HL-60 (cell line): Measurements from ENCODE around the gene SMIM3.

Experiments
- CTCF ChIP-seq: IDR thresholded peaks from one replicate; pipeline ENCODE4 v1.5.1; 2011; ENCODE audit warnings: low read length, control low read depth, inconsistent platforms; ENCODE audit not compliant: insufficient read depth
- GABPA ChIP-seq: IDR thresholded peaks from 2 replicates; pipeline ENCODE4 v1.6.1; 2012; ENCODE audit warnings: low read depth
- POLR2AphosphoS5 ChIP-seq: IDR thresholded peaks from 2 replicates; pipeline ENCODE4 v1.6.1; 2012; ENCODE audit warnings: low read depth
- REST ChIP-seq: IDR thresholded peaks from 2 replicates; pipeline ENCODE4 v1.6.1; 2012; ENCODE audit warnings: low read depth; ENCODE audit not compliant: insufficient replicate concordance
- SPI1 ChIP-seq: IDR thresholded peaks from 2 replicates; pipeline ENCODE4 v1.6.1; 2012; ENCODE audit warnings: low read depth, mild to moderate bottlenecking, borderline replicate concordance

- TF ChIP-seq CTCF (no peak), REST (no peak), POLR2AphosphoS5 (no peak), SPI1 (no peak), GABPA (no peak)
Observed at GRCh38 chr5:150788977-150789376, 10.4 kb downstream of the SMIM3 start.
